ENCODE results near the gene R3HDM2. TPM values are rescaled to one million over a fixed set of nuclear protein-coding genes. Genes with fewer than 3 reads are reported as not detected.

Gene R3HDM2
- total and polyA plus RNA-seq, 2 of the 13 experiments (the other 11 are each of a cell fraction or from before 2014, with no cell fraction given): 11.1 to 23.5 TPM

DNA sequence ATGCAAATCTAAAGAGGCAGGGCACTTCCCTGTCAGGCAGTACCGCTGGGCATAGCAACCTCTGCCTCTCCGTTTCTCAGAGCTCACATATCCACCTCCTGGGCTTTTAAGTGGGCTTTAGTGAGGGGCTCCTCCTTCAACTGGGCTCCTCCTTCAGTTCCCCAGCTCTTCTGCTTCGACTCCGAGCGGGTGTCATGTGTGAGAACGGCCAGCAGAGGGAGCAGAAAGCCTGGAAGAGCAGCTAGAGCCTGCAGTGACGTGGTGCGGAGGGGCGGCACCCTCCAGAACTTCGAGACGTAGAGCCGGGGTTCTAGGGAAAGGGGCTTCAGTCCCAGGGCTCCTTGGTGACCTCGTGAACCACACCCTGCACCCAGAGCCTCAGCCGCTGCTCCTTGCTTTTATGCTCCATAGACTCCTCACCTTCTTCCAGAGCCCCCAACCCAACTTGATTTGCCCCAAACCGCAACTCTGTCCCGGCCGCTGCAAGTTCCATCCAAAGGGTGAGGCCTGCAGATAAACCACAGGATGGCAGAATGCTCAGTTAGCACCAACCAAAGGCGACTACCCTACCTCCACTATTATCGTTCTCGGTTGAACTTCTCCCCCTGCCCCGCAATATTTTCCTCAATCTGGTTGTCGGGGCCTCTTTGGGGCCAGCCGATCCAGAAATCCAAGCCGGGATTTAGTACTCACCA is 28.4 kb upstream of the R3HDM2 start (continued):
- TF ChIP-seq, protein P1, sequence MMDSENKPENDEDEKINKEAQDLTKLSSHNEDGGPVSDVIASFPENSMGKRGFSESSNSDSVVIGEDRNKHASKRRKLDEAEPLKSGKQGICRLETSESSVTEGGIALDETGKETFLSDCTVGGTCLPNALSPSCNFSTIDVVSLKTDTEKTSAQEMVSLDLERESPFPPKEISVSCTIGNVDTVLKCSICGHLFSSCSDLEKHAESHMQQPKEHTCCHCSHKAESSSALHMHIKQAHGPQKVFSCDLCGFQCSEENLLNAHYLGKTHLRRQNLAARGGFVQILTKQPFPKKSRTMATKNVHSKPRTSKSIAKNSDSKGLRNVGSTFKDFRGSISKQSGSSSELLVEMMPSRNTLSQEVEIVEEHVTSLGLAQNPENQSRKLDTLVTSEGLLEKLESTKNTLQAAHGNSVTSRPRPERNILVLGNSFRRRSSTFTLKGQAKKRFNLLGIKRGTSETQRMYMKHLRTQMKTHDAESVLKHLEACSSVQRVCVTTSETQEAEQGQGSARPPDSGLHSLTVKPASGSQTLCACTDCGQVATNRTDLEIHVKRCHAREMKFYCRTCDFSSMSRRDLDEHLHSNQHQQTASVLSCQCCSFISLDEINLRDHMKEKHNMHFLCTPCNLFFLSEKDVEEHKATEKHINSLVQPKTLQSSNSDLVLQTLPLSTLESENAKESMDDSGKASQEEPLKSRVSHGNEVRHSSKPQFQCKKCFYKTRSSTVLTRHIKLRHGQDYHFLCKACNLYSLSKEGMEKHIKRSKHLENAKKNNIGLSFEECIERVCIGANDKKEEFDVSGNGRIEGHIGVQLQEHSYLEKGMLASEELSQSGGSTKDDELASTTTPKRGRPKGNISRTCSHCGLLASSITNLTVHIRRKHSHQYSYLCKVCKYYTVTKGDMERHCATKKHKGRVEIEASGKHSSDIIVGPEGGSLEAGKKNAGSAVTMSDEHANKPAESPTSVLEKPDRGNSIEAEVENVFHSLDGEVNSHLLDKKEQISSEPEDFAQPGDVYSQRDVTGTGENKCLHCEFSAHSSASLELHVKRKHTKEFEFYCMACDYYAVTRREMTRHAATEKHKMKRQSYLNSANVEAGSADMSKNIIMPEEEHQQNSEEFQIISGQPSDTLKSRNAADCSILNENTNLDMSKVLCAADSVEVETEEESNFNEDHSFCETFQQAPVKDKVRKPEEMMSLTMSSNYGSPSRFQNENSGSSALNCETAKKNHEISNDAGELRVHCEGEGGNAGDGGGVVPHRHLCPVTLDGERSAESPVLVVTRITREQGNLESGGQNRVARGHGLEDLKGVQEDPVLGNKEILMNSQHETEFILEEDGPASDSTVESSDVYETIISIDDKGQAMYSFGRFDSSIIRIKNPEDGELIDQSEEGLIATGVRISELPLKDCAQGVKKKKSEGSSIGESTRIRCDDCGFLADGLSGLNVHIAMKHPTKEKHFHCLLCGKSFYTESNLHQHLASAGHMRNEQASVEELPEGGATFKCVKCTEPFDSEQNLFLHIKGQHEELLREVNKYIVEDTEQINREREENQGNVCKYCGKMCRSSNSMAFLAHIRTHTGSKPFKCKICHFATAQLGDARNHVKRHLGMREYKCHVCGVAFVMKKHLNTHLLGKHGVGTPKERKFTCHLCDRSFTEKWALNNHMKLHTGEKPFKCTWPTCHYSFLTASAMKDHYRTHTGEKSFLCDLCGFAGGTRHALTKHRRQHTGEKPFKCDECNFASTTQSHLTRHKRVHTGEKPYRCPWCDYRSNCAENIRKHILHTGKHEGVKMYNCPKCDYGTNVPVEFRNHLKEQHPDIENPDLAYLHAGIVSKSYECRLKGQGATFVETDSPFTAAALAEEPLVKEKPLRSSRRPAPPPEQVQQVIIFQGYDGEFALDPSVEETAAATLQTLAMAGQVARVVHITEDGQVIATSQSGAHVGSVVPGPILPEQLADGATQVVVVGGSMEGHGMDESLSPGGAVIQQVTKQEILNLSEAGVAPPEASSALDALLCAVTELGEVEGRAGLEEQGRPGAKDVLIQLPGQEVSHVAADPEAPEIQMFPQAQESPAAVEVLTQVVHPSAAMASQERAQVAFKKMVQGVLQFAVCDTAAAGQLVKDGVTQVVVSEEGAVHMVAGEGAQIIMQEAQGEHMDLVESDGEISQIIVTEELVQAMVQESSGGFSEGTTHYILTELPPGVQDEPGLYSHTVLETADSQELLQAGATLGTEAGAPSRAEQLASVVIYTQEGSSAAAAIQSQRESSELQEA (CRISPR knock-in tag; IDR thresholded peaks at IDR 0.05; ENCODE audit: not compliant biosample characterization): no peak
- TF ChIP-seq, protein P2, sequence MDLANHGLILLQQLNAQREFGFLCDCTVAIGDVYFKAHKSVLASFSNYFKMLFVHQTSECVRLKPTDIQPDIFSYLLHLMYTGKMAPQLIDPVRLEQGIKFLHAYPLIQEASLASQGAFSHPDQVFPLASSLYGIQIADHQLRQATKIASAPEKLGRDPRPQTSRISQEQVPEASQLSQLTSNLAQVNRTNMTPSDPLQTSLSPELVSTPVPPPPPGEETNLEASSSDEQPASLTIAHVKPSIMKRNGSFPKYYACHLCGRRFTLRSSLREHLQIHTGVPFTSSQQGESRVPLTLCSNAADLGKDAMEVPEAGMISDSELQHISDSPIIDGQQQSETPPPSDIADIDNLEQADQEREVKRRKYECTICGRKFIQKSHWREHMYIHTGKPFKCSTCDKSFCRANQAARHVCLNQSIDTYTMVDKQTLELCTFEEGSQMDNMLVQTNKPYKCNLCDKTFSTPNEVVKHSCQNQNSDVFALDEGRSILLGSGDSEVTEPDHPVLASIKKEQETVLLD (CRISPR knock-in tag; IDR thresholded peaks at IDR 0.05; ENCODE audit: low read depth): no peak
- TF ChIP-seq ZNF629 (CRISPR knock-in tag; conservative IDR thresholded peaks at IDR 0.05) (no peak), RNF2 (conservative IDR thresholded peaks at IDR 0.05; ENCODE audit: low read depth) (no peak), SIX1 (CRISPR knock-in tag; IDR thresholded peaks at IDR 0.05; ENCODE audit: borderline replicate concordance) (no peak), ZBTB8A (CRISPR knock-in tag; IDR thresholded peaks at IDR 0.05; ENCODE audit: borderline replicate concordance, low read depth) (no peak), ZNF530 (CRISPR knock-in tag; IDR thresholded peaks at IDR 0.05; ENCODE audit: low read depth) (no peak), HOXD1 (CRISPR knock-in tag; IDR thresholded peaks at IDR 0.05) (no peak), IKZF4 (CRISPR knock-in tag; IDR thresholded peaks at IDR 0.05; ENCODE audit: borderline replicate concordance, low read depth, not compliant biosample characterization) (no peak), SAFB2 (CRISPR knock-in tag; IDR thresholded peaks at IDR 0.05; ENCODE audit: borderline replicate concordance, low read depth) (no peak), PHF8 (CRISPR knock-in tag; IDR thresholded peaks at IDR 0.05) (0 out of 2 replicates have a peak, but pooled peaks have one; percentile 5), EP300 (IDR thresholded peaks at IDR 0.05; ENCODE audit: low read depth in 2 of 2, low read length in 2 of 2) (no peak), EP300 (CRISPR knock-in tag; IDR thresholded peaks at IDR 0.05; ENCODE audit: borderline replicate concordance) (no peak)
- TF ChIP-seq, protein P3, sequence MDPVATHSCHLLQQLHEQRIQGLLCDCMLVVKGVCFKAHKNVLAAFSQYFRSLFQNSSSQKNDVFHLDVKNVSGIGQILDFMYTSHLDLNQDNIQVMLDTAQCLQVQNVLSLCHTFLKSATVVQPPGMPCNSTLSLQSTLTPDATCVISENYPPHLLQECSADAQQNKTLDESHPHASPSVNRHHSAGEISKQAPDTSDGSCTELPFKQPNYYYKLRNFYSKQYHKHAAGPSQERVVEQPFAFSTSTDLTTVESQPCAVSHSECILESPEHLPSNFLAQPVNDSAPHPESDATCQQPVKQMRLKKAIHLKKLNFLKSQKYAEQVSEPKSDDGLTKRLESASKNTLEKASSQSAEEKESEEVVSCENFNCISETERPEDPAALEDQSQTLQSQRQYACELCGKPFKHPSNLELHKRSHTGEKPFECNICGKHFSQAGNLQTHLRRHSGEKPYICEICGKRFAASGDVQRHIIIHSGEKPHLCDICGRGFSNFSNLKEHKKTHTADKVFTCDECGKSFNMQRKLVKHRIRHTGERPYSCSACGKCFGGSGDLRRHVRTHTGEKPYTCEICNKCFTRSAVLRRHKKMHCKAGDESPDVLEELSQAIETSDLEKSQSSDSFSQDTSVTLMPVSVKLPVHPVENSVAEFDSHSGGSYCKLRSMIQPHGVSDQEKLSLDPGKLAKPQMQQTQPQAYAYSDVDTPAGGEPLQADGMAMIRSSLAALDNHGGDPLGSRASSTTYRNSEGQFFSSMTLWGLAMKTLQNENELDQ (CRISPR knock-in tag; IDR thresholded peaks at IDR 0.05; ENCODE audit: borderline replicate concordance): no peak
- TF ChIP-seq, protein P4, sequence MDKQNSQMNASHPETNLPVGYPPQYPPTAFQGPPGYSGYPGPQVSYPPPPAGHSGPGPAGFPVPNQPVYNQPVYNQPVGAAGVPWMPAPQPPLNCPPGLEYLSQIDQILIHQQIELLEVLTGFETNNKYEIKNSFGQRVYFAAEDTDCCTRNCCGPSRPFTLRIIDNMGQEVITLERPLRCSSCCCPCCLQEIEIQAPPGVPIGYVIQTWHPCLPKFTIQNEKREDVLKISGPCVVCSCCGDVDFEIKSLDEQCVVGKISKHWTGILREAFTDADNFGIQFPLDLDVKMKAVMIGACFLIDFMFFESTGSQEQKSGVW (CRISPR knock-in tag; IDR thresholded peaks at IDR 0.05; ENCODE audit: borderline replicate concordance): no peak
